Trophoblast cell (in vitro differentiated cells and primary cell): ENCODE data around the gene ELOF1.

Source experiments
- DNase-seq, 2 donors: peaks; one replicate each; pipeline ENCODE4 v3.0.0-alpha.2; 2016
- H2AFZ ChIP-seq: 2 replicates; pipeline ENCODE4 v1.6.1; 2013; ENCODE audit warnings: low read length, moderate library complexity, mild to moderate bottlenecking; ENCODE audit not compliant: insufficient read depth, poor library complexity
- H2AK5ac ChIP-seq: 2 replicates; pipeline ENCODE4 v1.6.1; 2013; ENCODE audit warnings: mild to moderate bottlenecking, low read length
- H2BK120ac ChIP-seq: 2 replicates; pipeline ENCODE4 v1.6.1; 2013; ENCODE audit warnings: low read length, mild to moderate bottlenecking, moderate library complexity; ENCODE audit not compliant: insufficient read depth, poor library complexity
- H2BK12ac ChIP-seq: 2 replicates; pipeline ENCODE4 v1.6.1; 2013; ENCODE audit warnings: mild to moderate bottlenecking, low read length, moderate library complexity
- H2BK5ac ChIP-seq: 2 replicates; pipeline ENCODE4 v1.6.1; 2013; ENCODE audit warnings: low read length, low read depth, moderate library complexity, mild to moderate bottlenecking; ENCODE audit not compliant: poor library complexity
- H3K14ac ChIP-seq: 2 replicates; pipeline ENCODE4 v1.6.1; 2013; ENCODE audit warnings: mild to moderate bottlenecking, low read length
- H3K18ac ChIP-seq: 2 replicates; pipeline ENCODE4 v1.6.1; 2013; ENCODE audit warnings: mild to moderate bottlenecking, low read length
- H3K23ac ChIP-seq: 2 replicates; pipeline ENCODE4 v1.6.1; 2013; ENCODE audit warnings: low read length
- H3K27ac ChIP-seq: 2 replicates; pipeline ENCODE4 v1.5.1; 2013; ENCODE audit warnings: low read depth, mild to moderate bottlenecking, inconsistent platforms, low read length, moderate library complexity
- H3K27me3 ChIP-seq: 2 replicates; pipeline ENCODE4 v1.6.1; 2013; ENCODE audit warnings: inconsistent platforms, mild to moderate bottlenecking, low read length, moderate library complexity; ENCODE audit not compliant: insufficient read depth
- H3K36me3 ChIP-seq, 2 experiments: 1 replicate in 1 of 2; 2 replicates in 1 of 2; pipeline ENCODE4 v1.6.1; 2013; ENCODE audit warnings: low read length in 2 of 2, mild to moderate bottlenecking in 2 of 2, moderate library complexity in 1 of 2; ENCODE audit not compliant: insufficient read depth in 2 of 2, control insufficient read depth in 1 of 2
- H3K4ac ChIP-seq: 2 replicates; pipeline ENCODE4 v1.6.1; 2013; ENCODE audit warnings: low read depth, mild to moderate bottlenecking, low read length, moderate library complexity
- H3K4me1 ChIP-seq, 2 experiments: 1 replicate in 1 of 2; 2 replicates in 1 of 2; pipeline ENCODE4 v1.6.1; 2013; ENCODE audit warnings: low read length in 2 of 2, mild to moderate bottlenecking in 2 of 2, moderate library complexity in 1 of 2; ENCODE audit not compliant: insufficient read depth in 2 of 2, control insufficient read depth in 1 of 2
- H3K4me2 ChIP-seq: 2 replicates; pipeline ENCODE4 v1.6.1; 2013; ENCODE audit warnings: inconsistent platforms, mild to moderate bottlenecking, low read length, moderate library complexity
- H3K4me3 ChIP-seq: 2 replicates; pipeline ENCODE4 v1.5.1; 2013; ENCODE audit warnings: mild to moderate bottlenecking, low read depth, low read length, inconsistent platforms
- H3K79me1 ChIP-seq: one replicate; pipeline ENCODE4 v1.6.1; 2013; ENCODE audit warnings: low read length
- H3K79me2 ChIP-seq: 2 replicates; pipeline ENCODE4 v1.6.1; 2013; ENCODE audit warnings: low read length, mild to moderate bottlenecking; ENCODE audit not compliant: control insufficient read depth, insufficient read depth, poor library complexity
- H3K9ac ChIP-seq: 2 replicates; pipeline ENCODE4 v1.6.1; 2013; ENCODE audit warnings: mild to moderate bottlenecking, low read length
- H3K9me3 ChIP-seq: 2 replicates; pipeline ENCODE4 v1.6.1; 2013; ENCODE audit warnings: low read depth, mild to moderate bottlenecking, control low read depth, inconsistent platforms, low read length; ENCODE audit not compliant: insufficient read depth
- H4K12ac ChIP-seq: 2 replicates; pipeline ENCODE4 v1.6.1; 2013; ENCODE audit warnings: low read depth, mild to moderate bottlenecking, low read length, moderate library complexity
- H4K8ac ChIP-seq: 2 replicates; pipeline ENCODE4 v1.6.1; 2013; ENCODE audit warnings: low read depth, mild to moderate bottlenecking, low read length, moderate library complexity
- H4K91ac ChIP-seq: one replicate; pipeline ENCODE4 v1.6.1; 2013; ENCODE audit warnings: low read depth, mild to moderate bottlenecking, low read length, moderate library complexity
- WGBS: extraction: QIAGEN DNeasy Blood & Tissue Kit; methylation state at CpG from one replicate; pipeline ENCODE4 v1.1.7; 2013; ENCODE audit warnings: missing lambda C conversion rate; ENCODE audit not compliant: insufficient read length, insufficient coverage; ENCODE audit errors: extremely low coverage; 5-methylcytosine and 5-hydroxymethylcytosine counted together

Gene ELOF1

GRCh38 chr19:11580116-11580515 is 21.1 kb upstream of the ELOF1 start:
- H2BK12ac ChIP-seq: no peak overlapping the region
- H3K27ac ChIP-seq: no peak overlapping the region
- H3K4ac ChIP-seq: no peak overlapping the region
- H3K18ac ChIP-seq: no peak overlapping the region
- H3K9me3 ChIP-seq: peaks cover 13% of the 10 kb centered on the region
- no peak overlapping the region for H3K4me2 ChIP-seq
- no peak overlapping the region for H2BK120ac ChIP-seq
- no peaks in the 10 kb centered on the region for H3K4me1 ChIP-seq
- no peak overlapping the region for H4K12ac ChIP-seq
- no peak overlapping the region for H3K9ac ChIP-seq
- H3K14ac ChIP-seq: no peak overlapping the region
- DNase-seq: no peak
- H2BK5ac ChIP-seq: no peak overlapping the region
- no peaks in the 10 kb centered on the region for H3K79me2 ChIP-seq
- H3K79me1 ChIP-seq: no peaks in the 10 kb centered on the region
- H2AK5ac ChIP-seq: no peak overlapping the region
- no peak overlapping the region for H3K4me3 ChIP-seq
- no peaks in the 10 kb centered on the region for H3K36me3 ChIP-seq
- peaks cover 8% of the 10 kb centered on the region for H3K27me3 ChIP-seq
- no peak overlapping the region for H4K91ac ChIP-seq
- no peak overlapping the region for H3K23ac ChIP-seq
- no CpG with 5 or more reads among the region's 4 CpGs for WGBS
- H2AFZ ChIP-seq: no peak overlapping the region
- H4K8ac ChIP-seq: no peak overlapping the region

GRCh38 chr19:11578258-11579142 is 19.5 kb upstream of the ELOF1 start:
- Histone ChIP-seq H3K79me2 (no peaks in the 10 kb centered on the region), H2BK120ac (no peak overlapping the region), H2BK12ac (no peak overlapping the region), H3K9me3 (peaks cover 13% of the 10 kb centered on the region), H3K23ac (no peak overlapping the region), H2AK5ac (no peak overlapping the region), H3K4me2 (peak overlapping the region; percentile 7), H3K79me1 (no peaks in the 10 kb centered on the region), H2AFZ (no peak overlapping the region), H4K91ac (no peak overlapping the region), H3K4me1 (no peaks in the 10 kb centered on the region), H3K27ac (no peak overlapping the region), H2BK5ac (no peak overlapping the region), H4K8ac (no peak overlapping the region), H4K12ac (no peak overlapping the region), H3K27me3 (peaks cover 8% of the 10 kb centered on the region), H3K18ac (no peak overlapping the region), H3K4me3 (peak overlapping the region; percentile 9), H3K4ac (no peak overlapping the region), H3K36me3 (no peaks in the 10 kb centered on the region), H3K14ac (no peak overlapping the region), H3K9ac (no peak overlapping the region)
- DNase-seq: peak in 1 of 2 donors; percentile 48
- WGBS: no CpG with 5 or more reads among the region's 62 CpGs

- H3K4me2 ChIP-seq: peak within 1 kb of the TSS; percentile 7
- H2BK5ac ChIP-seq: no peak within 1 kb of the TSS
- no peaks in the 10 kb centered on the region for H3K4me1 ChIP-seq
- H3K27ac ChIP-seq: no peak within 1 kb of the TSS
- no peaks in the 10 kb centered on the region for H3K79me1 ChIP-seq
- H2AK5ac ChIP-seq: no peak within 1 kb of the TSS
- H3K9me3 ChIP-seq: peaks cover 13% of the 10 kb centered on the region
- H3K4ac ChIP-seq: no peak within 1 kb of the TSS
- H2AFZ ChIP-seq: no peak within 1 kb of the TSS
- H3K9ac ChIP-seq: no peak within 1 kb of the TSS
- no peak within 1 kb of the TSS for H4K91ac ChIP-seq
- no peak within 1 kb of the TSS for H3K23ac ChIP-seq
- H3K36me3 ChIP-seq: no peaks in the 10 kb centered on the region
- no peak within 1 kb of the TSS for H3K18ac ChIP-seq
- DNase-seq: peak in 1 of 2 donors; percentile 16
- no peaks in the 10 kb centered on the region for H3K79me2 ChIP-seq
- H2BK12ac ChIP-seq: no peak within 1 kb of the TSS
- H3K27me3 ChIP-seq: peaks cover 8% of the 10 kb centered on the region
- WGBS: no CpG with 5 or more reads among the region's 18 CpGs
- no peak within 1 kb of the TSS for H3K14ac ChIP-seq
- no peak within 1 kb of the TSS for H4K8ac ChIP-seq
- no peak within 1 kb of the TSS for H2BK120ac ChIP-seq
- no peak within 1 kb of the TSS for H4K12ac ChIP-seq
- H3K4me3 ChIP-seq: peak within 1 kb of the TSS; percentile 9
Observed at GRCh38 chr19:11577451-11578257, 18.6 kb upstream of the ELOF1 start, which contains the start of gene ACP5. ACP5 (minus strand) TSS chr19:11577645; CDS start chr19:11577317, 328 bp downstream.

GRCh38 chr19:11576227-11576626 is 17.2 kb upstream of the ELOF1 start:
- Histone ChIP-seq H3K9ac (no peak overlapping the region), H3K14ac (no peak overlapping the region), H3K18ac (no peak overlapping the region), H4K12ac (no peak overlapping the region), H3K4me1 (no peaks in the 10 kb centered on the region), H2BK120ac (no peak overlapping the region), H3K36me3 (no peaks in the 10 kb centered on the region), H3K23ac (no peak overlapping the region), H3K79me2 (no peaks in the 10 kb centered on the region), H2BK12ac (no peak overlapping the region), H3K4ac (no peak overlapping the region), H2AFZ (no peak overlapping the region), H3K4me2 (no peak overlapping the region), H4K8ac (no peak overlapping the region), H3K27ac (no peak overlapping the region), H2AK5ac (no peak overlapping the region), H3K4me3 (no peak overlapping the region), H4K91ac (no peak overlapping the region), H3K79me1 (no peaks in the 10 kb centered on the region), H2BK5ac (no peak overlapping the region), H3K9me3 (peaks cover 13% of the 10 kb centered on the region), H3K27me3 (peaks cover 8% of the 10 kb centered on the region)
- no CpG with 5 or more reads among the region's 15 CpGs for WGBS
- no peak for DNase-seq
